ENCODE measurements around the gene LRRTM2. TPM values are rescaled to one million over a fixed set of nuclear protein-coding genes. Genes with fewer than 3 reads are reported as not detected.
"Not testable (repeated sequence)": the region's sequence is repeated elsewhere in the genome, so short reads cannot be mapped to it uniquely, and the experiment has no call there.

The LRRTM2 gene, protein sequence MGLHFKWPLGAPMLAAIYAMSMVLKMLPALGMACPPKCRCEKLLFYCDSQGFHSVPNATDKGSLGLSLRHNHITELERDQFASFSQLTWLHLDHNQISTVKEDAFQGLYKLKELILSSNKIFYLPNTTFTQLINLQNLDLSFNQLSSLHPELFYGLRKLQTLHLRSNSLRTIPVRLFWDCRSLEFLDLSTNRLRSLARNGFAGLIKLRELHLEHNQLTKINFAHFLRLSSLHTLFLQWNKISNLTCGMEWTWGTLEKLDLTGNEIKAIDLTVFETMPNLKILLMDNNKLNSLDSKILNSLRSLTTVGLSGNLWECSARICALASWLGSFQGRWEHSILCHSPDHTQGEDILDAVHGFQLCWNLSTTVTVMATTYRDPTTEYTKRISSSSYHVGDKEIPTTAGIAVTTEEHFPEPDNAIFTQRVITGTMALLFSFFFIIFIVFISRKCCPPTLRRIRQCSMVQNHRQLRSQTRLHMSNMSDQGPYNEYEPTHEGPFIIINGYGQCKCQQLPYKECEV
- total RNA-seq, result under 1 TPM; 0.06 to 0.60 (median 0.24) TPM
- long read RNA-seq, donor 1, result 0 reads
- long read RNA-seq, donor 2, result 0 reads

- Histone ChIP-seq H3K4me1 (ENCODE audit: low read depth) (no peaks in the 10 kb centered on the region), H3K4me3 (no peak within 1 kb of the TSS)
- no peak for ATAC-seq
Measured at GRCh38 chr5:138874771-138875551, at the start of gene LRRTM2. Gene LRRTM2, minus strand, starts transcription at chr5:138875335. Its CDS starts 424 bp downstream, at chr5:138874911.

GRCh38 chr5:138922494-138922893 is 47.4 kb upstream of the LRRTM2 start:
- Histone ChIP-seq H3K4me1 (ENCODE audit: low read depth) (peaks cover 2% of the 10 kb centered on the region), H3K4me3 (no peak overlapping the region), H3K9me3 (no peaks in the 10 kb centered on the region), H3K36me3 (ENCODE audit: low read depth) (no peaks in the 10 kb centered on the region)
- TF ChIP-seq, protein P1, sequence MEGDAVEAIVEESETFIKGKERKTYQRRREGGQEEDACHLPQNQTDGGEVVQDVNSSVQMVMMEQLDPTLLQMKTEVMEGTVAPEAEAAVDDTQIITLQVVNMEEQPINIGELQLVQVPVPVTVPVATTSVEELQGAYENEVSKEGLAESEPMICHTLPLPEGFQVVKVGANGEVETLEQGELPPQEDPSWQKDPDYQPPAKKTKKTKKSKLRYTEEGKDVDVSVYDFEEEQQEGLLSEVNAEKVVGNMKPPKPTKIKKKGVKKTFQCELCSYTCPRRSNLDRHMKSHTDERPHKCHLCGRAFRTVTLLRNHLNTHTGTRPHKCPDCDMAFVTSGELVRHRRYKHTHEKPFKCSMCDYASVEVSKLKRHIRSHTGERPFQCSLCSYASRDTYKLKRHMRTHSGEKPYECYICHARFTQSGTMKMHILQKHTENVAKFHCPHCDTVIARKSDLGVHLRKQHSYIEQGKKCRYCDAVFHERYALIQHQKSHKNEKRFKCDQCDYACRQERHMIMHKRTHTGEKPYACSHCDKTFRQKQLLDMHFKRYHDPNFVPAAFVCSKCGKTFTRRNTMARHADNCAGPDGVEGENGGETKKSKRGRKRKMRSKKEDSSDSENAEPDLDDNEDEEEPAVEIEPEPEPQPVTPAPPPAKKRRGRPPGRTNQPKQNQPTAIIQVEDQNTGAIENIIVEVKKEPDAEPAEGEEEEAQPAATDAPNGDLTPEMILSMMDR (IDR thresholded peaks at IDR 0.05), result no peak
- intact Hi-C loops (cut with DNase I, micrococcal nuclease), result no loop called here
- DNase-seq (no peak), ATAC-seq (no peak)

More at GRCh38 chr5:138874771-138875551, at the start of gene LRRTM2:
- no peaks in the 10 kb centered on the region for H3K36me3 ChIP-seq (ENCODE audit: low read depth)
- intact Hi-C loops (cut with DNase I, micrococcal nuclease), result no loop called here
- H3K9me3 ChIP-seq, result no peaks in the 10 kb centered on the region
- TF ChIP-seq, protein P1 (IDR thresholded peaks at IDR 0.05), result no peak
- DNase-seq, result peak in 1 of 3 donors; percentile 30

DNA sequence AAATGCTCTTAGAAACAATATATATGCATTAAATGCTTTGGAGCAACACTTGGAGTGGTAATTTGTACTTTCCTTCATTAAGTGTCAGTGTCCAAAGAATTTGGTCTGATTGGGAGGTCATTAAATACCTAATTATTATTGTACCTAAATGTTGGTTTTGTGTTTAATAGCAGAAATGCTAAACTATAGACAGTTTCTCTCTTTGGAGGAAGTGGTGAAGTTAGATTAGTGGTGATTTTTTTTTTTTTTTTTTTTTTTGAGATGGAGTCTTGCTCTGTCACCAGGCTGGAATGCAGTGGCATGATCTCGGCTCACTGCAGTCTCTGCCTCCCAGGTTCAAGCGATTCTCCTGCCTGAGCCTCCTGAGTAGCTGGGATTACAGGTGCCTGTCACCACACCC is 46.2 kb upstream of the LRRTM2 start:
- H3K4me3 ChIP-seq; intact Hi-C loops (cut with DNase I, micrococcal nuclease); H3K36me3 ChIP-seq (ENCODE audit: low read depth); H3K4me1 ChIP-seq (ENCODE audit: low read depth); DNase-seq; H3K9me3 ChIP-seq; ATAC-seq: not testable (repeated sequence)

DNA sequence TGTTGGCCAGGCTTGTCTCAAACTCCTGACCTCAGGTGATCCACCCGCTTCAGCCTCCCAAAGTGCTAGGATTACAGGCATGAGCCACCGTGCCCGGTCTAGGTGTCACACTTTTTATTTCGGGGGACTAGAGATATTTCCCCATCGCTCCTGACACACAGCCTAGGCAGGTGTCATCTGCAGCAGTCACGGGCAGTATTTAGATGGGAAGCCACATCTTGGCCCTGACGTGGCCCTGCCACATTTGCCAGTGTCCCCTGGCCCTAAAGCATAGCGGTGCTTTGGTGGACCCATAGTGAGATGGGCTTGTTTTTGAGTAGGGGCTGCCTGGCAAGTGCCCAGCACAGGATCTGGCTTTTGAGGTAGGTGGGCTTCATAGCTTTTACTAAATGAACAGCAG is 45.0 kb upstream of the LRRTM2 start:
- DNase-seq (no peak), ATAC-seq (no peak)
- TF ChIP-seq, protein P1 (IDR thresholded peaks at IDR 0.05), result no peak
- Histone ChIP-seq H3K4me1 (ENCODE audit: low read depth) (no peaks in the 10 kb centered on the region), H3K9me3 (no peaks in the 10 kb centered on the region), H3K4me3 (no peak overlapping the region), H3K36me3 (ENCODE audit: low read depth) (no peaks in the 10 kb centered on the region)
- intact Hi-C loops (cut with DNase I, micrococcal nuclease), result no loop called here

DNA sequence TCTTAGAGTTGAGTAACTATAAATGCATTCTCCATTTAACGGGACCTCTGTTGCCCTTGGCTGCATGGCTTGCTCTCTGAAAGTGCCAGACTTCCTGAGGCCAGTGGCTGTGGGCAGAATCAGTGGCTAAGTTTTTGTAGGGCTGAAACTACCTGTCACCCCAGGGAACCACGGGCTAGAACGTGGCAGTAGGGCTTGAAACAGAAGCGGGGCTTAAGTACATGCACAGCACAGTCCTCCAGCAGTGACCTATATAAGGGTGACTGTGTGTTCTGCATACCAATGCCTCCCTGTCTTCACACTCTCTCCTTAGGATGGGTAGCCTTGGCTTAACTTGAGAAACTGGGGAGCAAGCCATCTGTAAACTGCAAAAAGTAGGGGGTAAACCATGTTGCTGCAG is 43.6 kb upstream of the LRRTM2 start:
- no peaks in the 10 kb centered on the region for H3K36me3 ChIP-seq (ENCODE audit: low read depth)
- TF ChIP-seq, protein P1 (IDR thresholded peaks at IDR 0.05), result no peak
- intact Hi-C loops (cut with DNase I, micrococcal nuclease), result no loop called here

GRCh38 chr5:138914338-138914737 is 39.2 kb upstream of the LRRTM2 start:
- intact Hi-C loops (cut with DNase I, micrococcal nuclease), result no loop called here
- H3K4me1 ChIP-seq (ENCODE audit: low read depth), result no peaks in the 10 kb centered on the region
- no peak for DNase-seq
- no peaks in the 10 kb centered on the region for H3K36me3 ChIP-seq (ENCODE audit: low read depth)
- no peaks in the 10 kb centered on the region for H3K9me3 ChIP-seq
- TF ChIP-seq, protein P1 (IDR thresholded peaks at IDR 0.05), result no peak
- no peak overlapping the region for H3K4me3 ChIP-seq
- no peak for ATAC-seq

More for the DNA sequence above, 43.6 kb upstream of the LRRTM2 start:
- Histone ChIP-seq H3K9me3 (no peaks in the 10 kb centered on the region), H3K4me1 (ENCODE audit: low read depth) (no peaks in the 10 kb centered on the region), H3K4me3 (no peak overlapping the region)
- DNase-seq (no peak), ATAC-seq (no peak)
